Measurements from ENCODE around the gene STX1B.

STX1B gene

GRCh38 chr16:30992931-30993816 is 17.3 kb downstream of the STX1B start:
- no peak for DNase-seq

- DNase-seq = no peak
Observed at GRCh38 chr16:30992276-30992780, 18.1 kb downstream of the STX1B start.

- DNase-seq = no peak
Observed at GRCh38 chr16:30991052-30991451, 19.4 kb downstream of the STX1B start.

- DNase-seq = no peak
Observed at GRCh38 chr16:30990105-30990504, 20.3 kb downstream of the STX1B start.

GRCh38 chr16:30989469-30990047 is 20.9 kb downstream of the STX1B start:
- no peak for DNase-seq

GRCh38 chr16:30987581-30988190 is 22.8 kb downstream of the STX1B start:
- no peak for DNase-seq

- no peak for DNase-seq
Observed at GRCh38 chr16:30986129-30986991, 24.1 kb downstream of the STX1B start.

- no peak for DNase-seq
Observed at GRCh38 chr16:30985401-30986128, 24.9 kb downstream of the STX1B start.

GRCh38 chr16:30984669-30985400 is 25.6 kb downstream of the STX1B start, which contains the start of gene HSD3B7:
Gene HSD3B7 (plus strand): TSS chr16:30985207. CDS start chr16:30985659, 452 bp downstream.
- peak; percentile 67 for DNase-seq

- DNase-seq = no peak
Observed at GRCh38 chr16:30983898-30984610, 26.4 kb downstream of the STX1B start.

- no peak for DNase-seq
Observed at GRCh38 chr16:30983289-30983889, 27.0 kb downstream of the STX1B start.

- no peak for DNase-seq
Observed at GRCh38 chr16:30982548-30983288, 27.7 kb downstream of the STX1B start.

- DNase-seq = no peak
Observed at GRCh38 chr16:30980959-30981358, 29.5 kb downstream of the STX1B start.

GRCh38 chr16:30980434-30980833 is 30.0 kb downstream of the STX1B start:
- no peak for DNase-seq

GRCh38 chr16:30980023-30980371 is 30.4 kb downstream of the STX1B start:
- DNase-seq = no peak

GRCh38 chr16:30979170-30980022 is 31.0 kb downstream of the STX1B start:
- DNase-seq = no peak

GRCh38 chr16:30977502-30977901 is 32.9 kb downstream of the STX1B start:
- DNase-seq = no peak

- DNase-seq = no peak
Observed at GRCh38 chr16:30976486-30976885, 34.0 kb downstream of the STX1B start.
